HepG2 (cell line): ENCODE measurements around the gene PDE1C. TPM values are rescaled to one million over a fixed set of nuclear protein-coding genes. Genes with fewer than 3 reads are reported as not detected.

Experiments used
- ATAC-seq: fragments of 200-7000 bp; cut with Tn5 transposase; 3 replicates; pipeline ENCODE4 v1.9.1; 2020; ENCODE audit warnings: mild to moderate bottlenecking, moderate library complexity
- BruUV-seq: library from RNA; stranded (reverse); fragments of 400-500 nt; replicated peaks from 2 replicates; lab custom pipeline; 2021; lab: Mats Ljungman, UMichigan
- CTCF ChIA-PET: fragments of 300-600 bp; formaldehyde crosslinking; extraction: SDS; loops from one replicate; lab custom pipeline; 2021; ENCODE audit warnings: low total read pairs, inconsistent platforms, low intra/inter-chr PET ratio; lab: Yijun Ruan, JAX
- POLR2A ChIA-PET: fragments of 350-600 bp; sonication (Branson Sonifier 250); formaldehyde crosslinking; loops from one replicate; lab custom pipeline; 2020; ENCODE audit warnings: antibody characterized with exemption, inconsistent platforms; lab: Yijun Ruan, JAX
- DNase-seq: peaks from one replicate; pipeline ENCODE4 v3.0.0-alpha.2; 2015; ENCODE audit warnings: low spot score
- FAIRE-seq: peaks from 3 replicates; lab custom pipeline; 2011; peaks lifted over from hg19 to GRCh38; lab: Jason Lieb, UNC
- H2AFZ ChIP-seq: one replicate; pipeline ENCODE4 v1.6.1; 2011; ENCODE audit warnings: low read length, inconsistent platforms
- H3K27ac ChIP-seq: fragments of 300-600 bp; 3 replicates; pipeline ENCODE4 v1.8.0; 2011; ENCODE audit warnings: mixed run types, mild to moderate bottlenecking, mixed read lengths, low read length, inconsistent platforms; ENCODE audit not compliant: insufficient read depth; ENCODE audit errors: extremely low read length
- H3K27me3 ChIP-seq, 2 experiments: fragments of 200-600 bp in 1 of 2; 2 replicates in 1 of 2; 3 replicates in 1 of 2; pipeline versions ENCODE4 v1.6.0 to v1.8.0; 2011; ENCODE audit warnings: low read length in 2 of 2, mild to moderate bottlenecking in 2 of 2, moderate library complexity in 2 of 2, inconsistent platforms in 1 of 2; ENCODE audit not compliant: insufficient read depth in 2 of 2, control insufficient read depth in 1 of 2
- H3K36me3 ChIP-seq, 2 experiments: fragments of 200-600 bp in 1 of 2; replicated peaks in 1 of 2; 2 replicates in 1 of 2; 3 replicates in 1 of 2; pipeline versions ENCODE4 v1.5.1 to v1.8.0; 2011; ENCODE audit warnings: low read length in 2 of 2, inconsistent platforms in 1 of 2; ENCODE audit not compliant: insufficient read depth in 2 of 2, control insufficient read depth in 1 of 2
- H3K4me1 ChIP-seq: 2 replicates; pipeline ENCODE4 v1.5.1; 2012; ENCODE audit warnings: low read length, inconsistent platforms; ENCODE audit not compliant: insufficient read depth
- H3K4me2 ChIP-seq: 2 replicates; pipeline ENCODE4 v1.6.0; 2011; ENCODE audit warnings: low read depth, low read length, inconsistent platforms
- H3K4me3 ChIP-seq, 3 experiments: fragments of 200-600 bp in 1 of 3; sonication (generic), shearing (Covaris generic) in 1 of 3; replicated peaks in 1 of 3; 2 replicates each; pipeline ENCODE4 v1.5.1; 2011 to 2016; ENCODE audit warnings: low read length in 3 of 3, inconsistent platforms in 2 of 3, low read depth in 2 of 3, mild to moderate bottlenecking in 2 of 3, control low read depth in 1 of 3, mixed read lengths in 1 of 3; ENCODE audit not compliant: insufficient read depth in 1 of 3
- H3K79me2 ChIP-seq: one replicate; pipeline ENCODE4 v1.6.1; 2011; ENCODE audit warnings: low read length, inconsistent platforms; ENCODE audit not compliant: insufficient read depth
- H3K9ac ChIP-seq: 2 replicates; pipeline ENCODE4 v1.6.0; 2011; ENCODE audit warnings: mild to moderate bottlenecking, low read depth, low read length, inconsistent platforms; ENCODE audit not compliant: insufficient read depth
- H3K9me3 ChIP-seq: 2 replicates; pipeline ENCODE4 v1.5.1; 2012; ENCODE audit warnings: mild to moderate bottlenecking, low read length
- H4K20me1 ChIP-seq: 2 replicates; pipeline ENCODE4 v1.6.0; 2011; ENCODE audit warnings: inconsistent platforms, mild to moderate bottlenecking, low read length, moderate library complexity; ENCODE audit not compliant: insufficient read depth
- CREB1 ChIP-seq, 2 experiments: fragments of 450-650 bp in 1 of 2; IDR thresholded peaks; 2 replicates each; pipeline ENCODE4 v1.6.1; 2016 to 2017; ENCODE audit warnings: control low read depth in 1 of 2, mild to moderate bottlenecking in 1 of 2, missing compliant biosample characterization in 1 of 2, missing genetic modification characterization in 1 of 2
- CREM ChIP-seq, 2 experiments: sonication (generic) in 1 of 2; formaldehyde crosslinking in 1 of 2; IDR thresholded peaks; 2 replicates each; pipeline versions ENCODE4 v1.4.0 to v1.6.1; 2016 to 2020; ENCODE audit warnings: antibody characterized with exemption in 1 of 2, mild to moderate bottlenecking in 1 of 2, missing genetic modification reagents in 1 of 2
- EP300 ChIP-seq, 3 experiments: sonication (generic) in 1 of 3; formaldehyde crosslinking in 1 of 3; IDR thresholded peaks; 2 replicates each; pipeline versions ENCODE4 v1.5.1 to v1.6.1; 2011 to 2020; ENCODE audit warnings: low read depth in 2 of 3, low read length in 2 of 3, borderline replicate concordance in 1 of 3, improper control_type of control experiment in 1 of 3, mild to moderate bottlenecking in 1 of 3, missing genetic modification reagents in 1 of 3, moderate library complexity in 1 of 3
- IRF1 ChIP-seq: sonication (generic); formaldehyde crosslinking; IDR thresholded peaks from 2 replicates; pipeline ENCODE4 v1.4.0; 2020; ENCODE audit warnings: low read depth, mild to moderate bottlenecking, missing genetic modification reagents
- MEF2D ChIP-seq: sonication (generic); formaldehyde crosslinking; IDR thresholded peaks from 2 replicates; pipeline ENCODE4 v1.5.1; 2020; ENCODE audit warnings: mild to moderate bottlenecking, missing genetic modification reagents
- PPARG ChIP-seq: conservative IDR thresholded peaks from 2 replicates; pipeline ENCODE4 v1.6.1; 2016; ENCODE audit warnings: missing biosample characterization, missing genetic modification reagents
- RFXAP ChIP-seq: sonication (generic); formaldehyde crosslinking; IDR thresholded peaks from 2 replicates; pipeline ENCODE4 v1.4.0; 2020; ENCODE audit warnings: missing genetic modification reagents, borderline replicate concordance
- TBX3 ChIP-seq: fragments of 450-650 bp; IDR thresholded peaks from 2 replicates; pipeline ENCODE4 v1.6.1; 2017; ENCODE audit warnings: antibody characterized with exemption, mild to moderate bottlenecking, inconsistent platforms, borderline replicate concordance
- ZFP36L2 ChIP-seq: sonication (generic); formaldehyde crosslinking; IDR thresholded peaks from 2 replicates; pipeline ENCODE4 v1.4.0; 2020; ENCODE audit warnings: missing genetic modification reagents
- ZFP62 ChIP-seq: sonication (generic); formaldehyde crosslinking; IDR thresholded peaks from 2 replicates; pipeline ENCODE4 v1.4.0; 2020; ENCODE audit warnings: missing genetic modification reagents
- ZMAT5 ChIP-seq: sonication (generic); formaldehyde crosslinking; IDR thresholded peaks from 2 replicates; pipeline ENCODE4 v1.5.0; 2020; ENCODE audit warnings: mild to moderate bottlenecking, low read depth, missing genetic modification reagents, borderline replicate concordance
- ZNF530 ChIP-seq: sonication (generic); formaldehyde crosslinking; IDR thresholded peaks from 2 replicates; pipeline ENCODE4 v1.5.0; 2020; ENCODE audit warnings: low read depth, mild to moderate bottlenecking, missing genetic modification reagents
- WGBS: methylation state at CpG from one replicate; pipeline ENCODE4 v1.1.6; 2017; ENCODE audit warnings: low lambda C conversion rate; 5-methylcytosine and 5-hydroxymethylcytosine counted together
- in situ Hi-C: cut with HindIII; loops from 2 replicates; pipeline ENCODE4 v1.10.0; 2017; ENCODE audit warnings: low pct_unique_long_range_greater_than_20kb; ENCODE audit not compliant: extremely low pct_ligation_motif_present
- intact Hi-C: fragments of 100-400 bp; cut with micrococcal nuclease; formaldehyde crosslinking; loops from one replicate; pipeline ENCODE4 v1.10.0; 2022; ENCODE audit not compliant: unreplicated experiment
- polyA plus RNA-seq, 8 experiments: library from polyadenylated mRNA; depleted of rRNA in 3 of 8; stranded (reverse) in 7 of 8; unstranded in 1 of 8; fragments of >200 nt; fragmentation: Illumina TruSeq in 4 of 8; extraction: Trizol in 4 of 8; gene quantifications; 2 replicates each; pipeline versions ENCODE4 v1.2.1 to v1.2.3, GENCODE V29; 2011 to 2016; ENCODE audit warnings: low read depth in 4 of 8, missing spikeins in 1 of 8, mixed read lengths in 1 of 8; ENCODE audit not compliant: insufficient read depth in 1 of 8
- total RNA-seq, 5 experiments: library from RNA; depleted of rRNA; stranded (reverse); fragments of >200 nt; fragmentation: Illumina TruSeq; extraction: Trizol; gene quantifications; 2 replicates each; pipeline ENCODE4 v1.2.3, GENCODE V29; 2016; ENCODE audit warnings: low read depth in 1 of 5
- TF ChIP-seq, protein P1 (sequence below): sonication (generic); formaldehyde crosslinking; IDR thresholded peaks from 2 replicates; pipeline ENCODE4 v1.5.0; 2020; ENCODE audit warnings: missing genetic modification reagents, mild to moderate bottlenecking, borderline replicate concordance

Gene PDE1C
- total and polyA plus RNA-seq, 2 of the 13 experiments (the other 11 are each of a cell fraction or from before 2014, with no cell fraction given) = not detected

DNA sequence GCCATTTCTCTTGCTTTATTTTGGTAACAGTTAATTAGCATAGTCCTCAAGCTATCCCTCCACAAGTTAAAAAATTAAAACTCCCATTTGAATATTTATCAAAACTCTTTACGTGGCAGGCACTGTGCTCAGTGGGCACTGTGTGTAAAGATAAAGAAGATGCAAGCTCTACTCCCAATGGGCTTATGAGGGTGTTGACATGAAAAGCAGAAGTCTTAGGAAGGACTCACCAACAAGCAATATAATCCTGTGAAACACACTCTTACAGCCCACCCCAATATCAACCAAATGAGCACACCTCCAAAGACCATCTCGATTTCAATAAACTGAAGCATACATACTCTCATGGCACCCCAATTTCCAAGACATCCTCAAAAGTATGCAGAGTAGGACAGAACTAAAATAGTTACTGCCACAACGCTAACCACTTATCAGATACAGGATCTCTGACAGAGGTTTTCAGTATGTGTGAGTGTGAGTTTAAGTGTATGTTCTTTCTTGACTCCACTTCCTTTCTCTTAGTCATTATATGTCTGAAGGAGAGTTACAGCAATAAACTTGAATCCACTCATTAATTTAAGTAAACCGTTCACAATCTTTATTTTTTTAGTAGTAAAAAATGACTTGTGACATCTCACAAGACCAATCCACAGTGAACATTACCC lies 120.0 kb downstream of the PDE1C start:
- DNase-seq = no peak
- H3K79me2 ChIP-seq = no peaks in the 10 kb centered on the region
- no peaks in the 10 kb centered on the region for H3K27me3 ChIP-seq
- H3K9ac ChIP-seq = no peak overlapping the region
- H3K9me3 ChIP-seq = no peaks in the 10 kb centered on the region
- H3K36me3 ChIP-seq = no peaks in the 10 kb centered on the region
- ChIA-PET CTCF (no interaction called here), POLR2A (no interaction called here)
- in situ Hi-C loops (no loop called here), intact Hi-C loops (no loop called here)
- TF ChIP-seq ZMAT5 (CRISPR knock-in tag) (no peak), TBX3 (no peak), RFXAP (CRISPR knock-in tag) (no peak), PPARG (CRISPR knock-in tag) (no peak), CREB1 (IDR thresholded peaks at IDR 0.05) (no peak), CREB1 (CRISPR knock-in tag; IDR thresholded peaks at IDR 0.05) (no peak), ZFP36L2 (no peak), ZNF530 (no peak), IRF1 (CRISPR knock-in tag) (no peak), MEF2D (CRISPR knock-in tag) (no peak), EP300 (IDR thresholded peaks at IDR 0.05; ENCODE audit: low read depth in 2 of 2, low read length in 2 of 2) (no peak), EP300 (CRISPR knock-in tag; IDR thresholded peaks at IDR 0.05; ENCODE audit: borderline replicate concordance) (no peak), CREM (IDR thresholded peaks at IDR 0.05) (no peak), CREM (CRISPR knock-in tag; IDR thresholded peaks at IDR 0.05) (no peak), ZFP62 (CRISPR knock-in tag) (no peak)
- TF ChIP-seq, protein P1, sequence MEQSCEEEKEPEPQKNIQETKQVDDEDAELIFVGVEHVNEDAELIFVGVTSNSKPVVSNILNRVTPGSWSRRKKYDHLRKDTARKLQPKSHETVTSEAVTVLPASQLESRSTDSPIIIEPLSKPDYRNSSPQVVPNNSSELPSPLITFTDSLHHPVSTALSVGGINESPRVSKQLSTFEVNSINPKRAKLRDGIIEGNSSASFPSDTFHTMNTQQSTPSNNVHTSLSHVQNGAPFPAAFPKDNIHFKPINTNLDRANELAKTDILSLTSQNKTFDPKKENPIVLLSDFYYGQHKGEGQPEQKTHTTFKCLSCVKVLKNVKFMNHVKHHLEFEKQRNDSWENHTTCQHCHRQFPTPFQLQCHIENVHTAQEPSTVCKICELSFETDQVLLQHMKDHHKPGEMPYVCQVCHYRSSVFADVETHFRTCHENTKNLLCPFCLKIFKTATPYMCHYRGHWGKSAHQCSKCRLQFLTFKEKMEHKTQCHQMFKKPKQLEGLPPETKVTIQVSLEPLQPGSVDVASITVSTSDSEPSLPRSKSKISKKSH (CRISPR knock-in tag) = no peak
- no peak overlapping the region for H3K4me3 ChIP-seq
- no peak overlapping the region for H3K4me2 ChIP-seq
- BruUV-seq = no TSS peak
- no peak for FAIRE-seq
- ATAC-seq = no peak
- H3K4me1 ChIP-seq = peaks cover 18% of the 10 kb centered on the region
- 39% methylated on average over 4 of the region's 4 CpGs for WGBS
- no peaks in the 10 kb centered on the region for H4K20me1 ChIP-seq
- H2AFZ ChIP-seq = no peak overlapping the region
- no peak overlapping the region for H3K27ac ChIP-seq
